Measurements from ENCODE around the gene GLDC. TPM values are rescaled to one million over a fixed set of nuclear protein-coding genes. Genes with fewer than 3 reads are reported as not detected.

The GLDC gene
- total and polyA plus RNA-seq, 4 donors = 26.7 to 102 (median 59.3) TPM

- Histone ChIP-seq H3K4me3 (ENCODE audit: low read depth in 1 of 3, low read length in 3 of 3) (no peak overlapping the region), H3K9me3 (ENCODE audit: control insufficient read depth in 4 of 4, low read length in 3 of 4) (peaks cover 0 to 7% (median 2%) of the 10 kb centered on the region in 4 donors), H3K4me1 (ENCODE audit: control insufficient read depth in 4 of 4, insufficient read depth in 4 of 4, low read length in 3 of 4) (no peaks in the 10 kb centered on the region), H3K9ac (ENCODE audit: low read depth in 1 of 2, low read length in 2 of 2) (no peak overlapping the region), H3K36me3 (ENCODE audit: control insufficient read depth in 4 of 4, insufficient read depth in 3 of 4, low read depth in 1 of 4, low read length in 3 of 4) (no peaks in the 10 kb centered on the region), H3K27me3 (ENCODE audit: control insufficient read depth in 4 of 4, insufficient read depth in 4 of 4, low read length in 3 of 4) (no peaks in the 10 kb centered on the region), H3K27ac (ENCODE audit: low read depth in 1 of 2, low read length in 2 of 2) (no peak overlapping the region)
- no peak for DNase-seq (ENCODE audit: low spot score)
- WGBS = 97% methylated on average over 4 of the region's 4 CpGs
- no peak for TF ChIP-seq REST (IDR thresholded peaks at IDR 0.05)
- TF ChIP-seq ATF3 (IDR thresholded peaks at IDR 0.05) = no peak
- TF ChIP-seq HNF4G (IDR thresholded peaks at IDR 0.05) = no peak
- no peak for TF ChIP-seq ZBTB33 (IDR thresholded peaks at IDR 0.05)
- no peak for TF ChIP-seq CTCF (IDR thresholded peaks at IDR 0.05; ENCODE audit: low read depth, low read length, missing input control)
- no peak for TF ChIP-seq SP1 (IDR thresholded peaks at IDR 0.05)
- TF ChIP-seq EGR1 (IDR thresholded peaks at IDR 0.05; ENCODE audit: low read depth in 2 of 2) = no peak
- no peak for TF ChIP-seq HNF4A (conservative IDR thresholded peaks at IDR 0.05)
- no peak for TF ChIP-seq TAF1 (conservative IDR thresholded peaks at IDR 0.05)
- no peak for TF ChIP-seq NR2F2 (IDR thresholded peaks at IDR 0.05)
- TF ChIP-seq MAX (IDR thresholded peaks at IDR 0.05) = no peak
- TF ChIP-seq RXRA (IDR thresholded peaks at IDR 0.05) = no peak
- TF ChIP-seq RAD21 (IDR thresholded peaks at IDR 0.05) = no peak
- TF ChIP-seq YY1 (IDR thresholded peaks at IDR 0.05) = no peak
- TF ChIP-seq FOXA2 (IDR thresholded peaks at IDR 0.05) = no peak
- TF ChIP-seq GABPA (IDR thresholded peaks at IDR 0.05 in 1 of 2, conservative IDR thresholded peaks at IDR 0.05 in 1 of 2) = no peak
- TF ChIP-seq FOXA1 (IDR thresholded peaks at IDR 0.05) = no peak
- no peak for TF ChIP-seq JUND (IDR thresholded peaks at IDR 0.05)
These were observed 123.3 kb downstream of the GLDC start for GRCh38 chr9:6522263-6522662.

All from liver (tissue), 9 donors.